ENCODE data around the gene TRIM44. TPM values are rescaled to one million over a fixed set of nuclear protein-coding genes. Genes with fewer than 3 reads are reported as not detected.
"Not testable (repeated sequence)": the region's sequence is repeated elsewhere in the genome, so short reads cannot be mapped to it uniquely, and the experiment has no call there.

The TRIM44 gene
- polyA plus RNA-seq, 4 donors: 80.8 to 94.1 (median 86.6) TPM

GRCh38 chr11:35810045-35810645, 147.6 kb downstream of the TRIM44 start:
- no peak for DNase-seq (ENCODE audit: low read depth in 4 of 4, low spot score in 2 of 4)

- DNase-seq (ENCODE audit: low read depth in 4 of 4, low spot score in 2 of 4): no peak
These were observed 149.2 kb downstream of the TRIM44 start for GRCh38 chr11:35811783-35812182.

GRCh38 chr11:35812828-35813227, 150.3 kb downstream of the TRIM44 start:
- peak in 2 of 4 donors; percentile 46 to 48 for DNase-seq (ENCODE audit: low read depth in 4 of 4, low spot score in 2 of 4)

- DNase-seq (ENCODE audit: low read depth in 4 of 4, low spot score in 2 of 4): no peak
These were observed 151.6 kb downstream of the TRIM44 start for GRCh38 chr11:35814081-35814695.

DNA sequence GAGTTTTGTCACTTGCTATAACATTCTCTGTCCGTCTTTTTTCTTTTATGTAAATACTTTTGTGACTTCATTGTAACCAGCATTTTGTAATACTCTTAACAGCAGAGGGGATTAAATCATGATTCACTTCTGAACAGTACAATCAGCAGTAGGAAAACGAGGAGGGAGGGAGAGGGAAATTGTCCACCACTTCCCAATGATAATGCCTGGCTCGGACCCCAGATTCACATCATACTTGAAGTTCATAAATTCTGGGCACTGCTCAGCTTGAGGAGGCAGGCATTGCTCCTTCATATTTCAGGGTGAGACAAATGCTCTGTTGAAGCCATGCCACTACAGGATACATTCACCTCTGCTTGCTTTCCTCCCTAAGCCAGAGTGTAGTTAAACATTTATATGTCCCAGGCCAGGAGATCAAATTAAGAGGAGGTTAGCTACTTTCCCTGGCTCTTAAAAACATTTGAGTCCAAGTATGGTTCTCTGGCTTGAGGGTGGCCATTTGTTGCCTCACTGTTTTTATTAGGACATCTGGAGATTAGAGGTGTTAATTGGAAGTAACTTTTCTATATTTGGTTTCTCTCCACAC, 152.2 kb downstream of the TRIM44 start:
- DNase-seq (ENCODE audit: low read depth in 4 of 4, low spot score in 2 of 4): no peak

GRCh38 chr11:35815556-35816315, 153.2 kb downstream of the TRIM44 start:
- DNase-seq (ENCODE audit: low read depth in 4 of 4, low spot score in 2 of 4): peak in 1 of 4 donors; percentile 44

DNA sequence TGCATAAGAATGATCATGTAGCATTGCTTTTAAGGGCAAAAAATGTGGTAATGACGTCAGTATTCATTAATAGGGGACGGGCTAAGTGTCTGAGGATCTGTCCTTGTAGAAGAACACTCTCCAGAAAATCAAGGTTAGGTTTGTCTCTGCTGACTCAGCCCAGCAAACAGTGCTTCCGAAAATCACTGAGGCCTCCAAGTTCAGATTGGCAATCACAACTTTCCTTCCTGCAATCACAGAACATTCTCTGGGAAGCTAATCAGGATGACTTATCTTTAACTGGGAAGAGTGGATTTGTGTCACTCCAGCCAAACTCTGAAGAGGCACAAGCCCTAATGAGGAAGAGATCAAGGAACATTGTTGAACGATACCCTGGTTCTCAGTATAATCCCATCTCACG, 158.0 kb downstream of the TRIM44 start:
- no peak for DNase-seq (ENCODE audit: low read depth in 4 of 4, low spot score in 2 of 4)

DNA sequence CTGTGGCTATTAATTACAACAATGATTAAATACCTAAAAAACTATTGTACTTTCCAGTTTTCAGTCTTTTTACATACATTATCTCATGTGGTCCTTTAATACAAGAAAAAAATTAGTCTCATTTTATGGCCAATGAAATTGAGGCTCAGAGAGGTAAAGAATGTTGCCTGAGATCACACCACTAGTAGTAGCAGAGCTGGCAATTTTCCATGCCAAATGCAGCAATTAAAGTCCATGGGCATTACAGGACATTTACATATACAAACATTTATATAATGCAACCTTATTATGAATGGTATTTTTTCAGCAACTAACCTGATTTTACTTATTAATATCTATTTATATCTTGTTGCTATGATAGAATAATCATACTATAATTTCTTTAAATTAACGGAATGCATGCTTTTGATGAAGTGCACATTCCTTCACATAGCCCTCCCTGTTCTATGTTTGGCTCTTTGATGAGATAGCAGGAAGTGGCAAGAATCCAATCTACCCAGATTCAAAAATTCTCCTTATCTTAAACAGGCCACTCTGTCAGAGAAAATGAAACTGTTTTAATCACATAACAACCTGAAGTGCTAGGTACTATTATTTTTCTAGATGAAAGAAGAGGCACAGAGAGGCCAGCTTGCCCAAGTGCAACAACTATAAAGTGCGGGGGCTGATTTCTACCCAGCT, 160.4 kb downstream of the TRIM44 start:
- DNase-seq (ENCODE audit: low read depth in 4 of 4, low spot score in 2 of 4): no peak

- DNase-seq (ENCODE audit: low read depth in 4 of 4, low spot score in 2 of 4): no peak
These were observed 161.2 kb downstream of the TRIM44 start for GRCh38 chr11:35823742-35824298.

DNA sequence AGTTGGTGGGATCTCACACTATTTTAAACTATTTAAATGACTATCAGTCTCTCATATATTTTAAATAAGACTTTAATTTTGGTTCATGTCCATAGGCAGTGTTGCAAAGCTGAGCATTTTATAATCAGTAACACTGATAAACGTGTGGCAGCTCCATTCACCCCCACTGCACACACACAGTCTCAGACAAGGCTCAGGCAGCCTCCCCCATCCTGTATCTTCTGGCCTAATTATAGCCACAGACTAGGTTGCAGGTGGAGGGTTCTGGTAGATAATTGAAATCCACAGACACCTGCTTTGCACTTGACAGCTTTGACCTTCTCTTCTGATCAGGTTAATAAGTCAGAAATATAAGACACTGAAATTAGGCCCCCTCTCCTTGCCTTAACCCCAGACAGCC, 162.8 kb downstream of the TRIM44 start:
- DNase-seq (ENCODE audit: low read depth in 4 of 4, low spot score in 2 of 4): no peak

- DNase-seq (ENCODE audit: low read depth in 4 of 4, low spot score in 2 of 4): no peak
These were observed 163.4 kb downstream of the TRIM44 start for GRCh38 chr11:35826006-35826405.

- DNase-seq (ENCODE audit: low read depth in 4 of 4, low spot score in 2 of 4): no peak
These were observed 164.4 kb downstream of the TRIM44 start for GRCh38 chr11:35826949-35827348.

DNA sequence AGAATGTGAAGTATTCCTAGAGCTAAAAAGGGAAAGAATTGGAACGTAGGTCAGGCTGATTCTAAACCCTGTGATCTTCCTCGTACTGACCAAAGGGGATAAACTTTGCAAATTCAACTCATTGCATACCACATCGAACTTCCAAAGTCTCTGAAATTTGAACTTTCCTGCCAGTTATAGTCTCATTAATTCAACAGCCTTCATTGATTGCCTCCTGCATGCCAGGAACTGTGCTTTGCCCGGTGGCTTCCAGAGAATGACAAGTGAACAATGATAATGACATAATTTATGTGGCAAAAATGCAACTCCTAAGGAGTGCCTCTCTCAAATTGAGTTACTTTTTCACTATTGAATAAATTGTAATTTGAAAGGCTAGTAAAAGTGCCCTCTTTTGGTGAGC, 173.6 kb downstream of the TRIM44 start:
- no peak for DNase-seq (ENCODE audit: low read depth in 4 of 4, low spot score in 2 of 4)

GRCh38 chr11:35838071-35838470, 175.5 kb downstream of the TRIM44 start:
- no peak for DNase-seq (ENCODE audit: low read depth in 4 of 4, low spot score in 2 of 4)

DNA sequence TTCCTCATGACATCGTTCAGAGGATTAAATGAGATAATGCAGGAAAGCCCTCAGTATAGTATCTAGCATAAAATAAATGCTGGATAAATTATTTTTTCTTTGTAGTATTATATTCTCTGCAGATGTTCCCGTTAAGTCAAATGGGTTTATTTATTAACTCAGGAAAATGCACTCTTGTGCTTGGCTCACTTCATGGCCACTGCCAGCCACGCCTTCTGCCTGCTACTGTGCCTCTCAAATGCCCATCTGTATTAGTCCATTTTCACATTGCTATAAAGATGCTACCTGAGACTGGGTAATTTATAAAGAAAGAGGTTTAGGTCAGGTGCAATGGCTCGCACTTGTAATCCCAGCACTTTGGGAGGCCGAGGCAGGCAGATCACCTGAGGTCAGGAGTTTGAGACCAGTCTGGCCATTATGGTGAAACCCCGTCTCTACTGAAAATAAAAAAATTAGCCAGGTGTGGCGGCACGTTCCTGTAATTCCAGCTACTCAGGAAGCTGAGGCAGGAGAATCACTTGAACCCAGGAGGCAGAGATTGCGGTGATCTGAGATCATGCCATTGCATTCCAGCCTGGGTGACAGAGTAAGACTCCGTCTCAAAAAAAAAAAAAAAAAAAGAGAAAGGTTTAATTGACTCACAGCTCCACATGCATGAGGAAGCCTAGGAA, 176.3 kb downstream of the TRIM44 start:
- not testable (repeated sequence) for DNase-seq (ENCODE audit: low read depth in 4 of 4, low spot score in 2 of 4)

- no peak for DNase-seq (ENCODE audit: low read depth in 4 of 4, low spot score in 2 of 4)
These were observed 177.0 kb downstream of the TRIM44 start for GRCh38 chr11:35839368-35840161.

GRCh38 chr11:35841733-35842132, 179.2 kb downstream of the TRIM44 start:
- no peak for DNase-seq (ENCODE audit: low read depth in 4 of 4, low spot score in 2 of 4)

GRCh38 chr11:35842958-35843357, 180.4 kb downstream of the TRIM44 start:
- no peak for DNase-seq (ENCODE audit: low read depth in 4 of 4, low spot score in 2 of 4)

DNA sequence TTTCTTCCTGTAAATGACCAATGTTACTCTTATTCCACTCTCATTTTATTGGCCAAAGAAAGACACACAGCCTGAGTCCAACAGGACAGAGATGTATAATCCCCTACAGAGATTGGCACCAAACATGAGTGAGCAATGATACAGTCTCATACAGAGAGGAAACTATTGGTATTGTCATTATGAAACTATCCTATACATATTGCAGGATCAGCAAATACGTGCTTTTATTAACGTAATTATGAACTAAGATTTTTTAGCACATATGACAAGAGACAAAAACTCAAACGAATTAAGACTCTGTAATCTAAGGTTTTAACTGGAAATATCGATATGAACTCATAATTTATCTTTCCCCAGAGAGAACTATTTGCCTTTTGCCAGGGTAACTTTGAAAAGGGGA, 182.0 kb downstream of the TRIM44 start:
- DNase-seq (ENCODE audit: low read depth in 4 of 4, low spot score in 2 of 4): no peak

Measured in left renal cortex interstitium (tissue), 4 donors.